ENCODE results near the gene HMCN2.

GRCh38 chr9:130286072-130286770 is 20.7 kb downstream of the HMCN2 start:
- no peak for TF ChIP-seq CTCF (IDR thresholded peaks at IDR 0.05)
- TF ChIP-seq EP300 (IDR thresholded peaks at IDR 0.05), result no peak

All from ovary (tissue), 3 donors.